HT1080 (cell line): ENCODE measurements around the gene CALHM5. TPM values are rescaled to one million over a fixed set of nuclear protein-coding genes. Genes with fewer than 3 reads are reported as not detected.
A peak's percentile ranks its signal among the peaks of the same experiment; 100 is the strongest.

ENCODE experiments used
- DNase-seq: peaks from one replicate; pipeline ENCODE4 v3.0.0-alpha.2; 2015; ENCODE audit warnings: low read depth
- total RNA-seq: library from RNA; depleted of rRNA; stranded (reverse); fragments of >200 nt; shearing (Covaris generic); gene quantifications from 2 replicates; pipeline ENCODE4 v1.2.3, GENCODE V29; 2014

Gene CALHM5
- total RNA-seq, 1 experiment from 2014 or later, result 1.3 TPM

DNA sequence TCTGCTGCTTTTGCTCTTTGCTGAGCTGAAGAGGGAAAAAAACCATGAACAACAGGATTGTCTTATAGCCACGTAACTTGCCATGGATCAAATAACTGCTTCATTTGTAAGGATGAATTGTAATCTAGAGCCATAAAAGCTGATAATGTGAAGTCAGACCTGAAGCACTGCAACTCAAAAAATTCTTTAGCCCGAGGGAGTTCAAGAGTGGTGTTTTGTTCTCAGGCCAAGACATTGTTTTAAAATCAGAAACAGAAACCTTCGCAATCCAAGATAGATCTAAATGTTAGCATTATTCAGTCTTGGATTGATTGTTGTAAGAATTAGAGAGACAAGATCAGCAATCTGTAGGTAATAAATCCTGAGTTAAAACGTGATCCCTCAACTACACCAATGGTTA, 34.2 kb downstream of the CALHM5 start, which contains the start of gene TRAPPC3L:
TSS of gene TRAPPC3L (minus strand) at position 34 of the 400 bp plus-strand sequence. CDS start 170 bp downstream, outside the sequence.
- DNase-seq, result no peak

DNA sequence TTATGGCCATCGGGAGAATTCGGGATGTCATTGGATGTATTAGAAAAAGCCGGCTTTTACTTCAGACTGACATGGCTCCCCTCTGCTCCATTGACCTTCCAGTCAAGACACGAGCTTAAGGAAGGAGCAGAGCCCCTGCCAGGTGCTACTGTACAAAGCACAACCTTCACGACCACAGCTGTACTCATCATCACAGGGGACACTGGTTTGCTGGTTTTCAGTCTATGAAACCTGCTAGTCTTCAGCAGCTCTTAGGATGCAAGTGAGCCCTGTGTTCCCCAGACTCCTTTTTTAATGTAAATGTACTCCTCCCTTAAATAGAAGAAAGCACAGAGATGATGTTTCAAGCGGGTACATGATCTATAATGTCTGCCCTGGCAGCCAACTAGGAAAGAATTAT, 35.9 kb downstream of the CALHM5 start:
- no peak for DNase-seq

DNA sequence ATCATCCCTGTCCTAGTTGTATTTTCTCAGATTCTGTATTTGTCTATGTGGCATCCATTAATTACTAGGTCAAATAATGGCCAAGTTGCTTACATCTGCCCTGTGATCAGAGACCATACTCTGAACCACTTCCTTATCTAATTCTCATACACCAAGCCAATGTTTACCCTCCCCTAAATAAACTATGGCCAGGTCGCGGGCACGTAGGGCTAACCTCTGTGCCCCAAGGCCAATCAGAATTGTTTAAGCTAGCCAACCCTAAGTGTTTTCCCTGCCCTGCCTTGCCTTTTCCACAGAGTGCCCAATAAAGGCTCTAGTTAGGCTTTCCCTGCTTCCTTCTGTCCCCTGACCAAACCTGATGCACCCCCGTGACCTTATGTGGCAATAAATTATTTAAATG, 39.4 kb downstream of the CALHM5 start:
- no peak for DNase-seq

DNA sequence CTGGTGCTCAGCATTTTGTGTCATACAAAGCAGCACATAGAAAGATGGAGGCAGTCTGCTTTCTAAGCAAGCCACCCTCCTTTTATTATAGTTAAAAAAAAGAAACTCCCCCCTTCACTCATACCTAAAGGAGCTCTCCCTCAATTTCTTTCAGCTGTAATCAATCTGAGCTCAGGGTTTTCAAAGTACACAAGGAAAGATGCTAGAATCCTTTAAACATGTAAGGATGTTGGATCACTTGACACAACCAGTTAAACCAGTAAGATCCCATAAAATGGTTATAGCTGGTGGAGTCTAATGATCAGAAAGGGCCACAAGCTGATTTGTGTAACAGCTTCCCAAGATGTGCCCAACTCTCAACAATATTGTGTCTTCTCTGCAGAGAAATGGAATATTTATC, 42.0 kb downstream of the CALHM5 start, which contains the start of gene CALHM4:
TSS of gene CALHM4 (plus strand) at position 301 of the 400 bp plus-strand sequence. CDS start at position 344, 43 bp downstream.
- DNase-seq, result no peak

DNA sequence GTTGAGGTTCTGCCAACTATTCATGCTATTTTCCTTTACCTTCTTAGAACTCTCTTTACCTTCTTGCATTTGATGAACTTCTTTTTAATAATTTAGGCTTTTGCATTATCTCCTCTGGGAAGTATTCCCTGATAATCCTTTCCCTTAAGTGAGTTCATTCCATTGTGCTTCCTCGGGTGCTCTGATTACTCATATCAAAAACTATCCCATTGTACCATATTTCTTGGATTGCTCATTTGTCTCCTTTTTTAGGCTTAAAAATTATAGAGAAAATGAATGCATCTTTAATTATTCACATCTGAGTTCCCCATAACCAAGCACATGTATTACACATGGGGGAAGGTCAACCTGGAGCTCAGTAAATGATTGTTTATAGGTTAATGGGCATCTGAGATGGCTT, 44.6 kb downstream of the CALHM5 start:
- peak; percentile 72 for DNase-seq

DNA sequence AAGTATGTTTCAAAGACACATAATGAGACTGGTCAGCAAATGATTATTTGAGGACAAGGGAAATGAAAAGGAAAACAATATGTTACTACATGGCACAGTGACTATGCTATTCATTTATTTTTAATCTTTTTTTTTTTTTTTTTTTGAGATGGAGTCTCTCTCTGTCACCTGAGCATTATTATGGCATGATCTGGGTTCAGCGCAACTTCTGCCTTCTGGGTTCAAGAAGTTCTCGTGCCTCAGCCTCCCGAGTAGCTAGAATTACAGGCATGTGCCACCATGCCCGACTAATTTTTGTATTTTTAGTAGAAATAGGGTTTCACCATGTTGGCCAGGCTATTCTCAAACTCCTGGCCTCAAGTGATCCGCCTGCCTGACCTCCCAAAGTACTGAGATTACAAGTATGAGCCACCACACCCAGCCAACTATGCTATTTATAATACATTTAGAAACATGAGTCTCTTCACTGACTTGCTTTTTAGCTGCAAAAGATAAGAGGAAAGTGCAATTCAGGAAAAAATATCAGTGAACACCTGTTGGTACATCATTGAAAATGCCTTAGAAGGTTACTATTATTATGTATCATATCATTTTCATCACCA, 45.5 kb downstream of the CALHM5 start:
- no peak for DNase-seq

DNA sequence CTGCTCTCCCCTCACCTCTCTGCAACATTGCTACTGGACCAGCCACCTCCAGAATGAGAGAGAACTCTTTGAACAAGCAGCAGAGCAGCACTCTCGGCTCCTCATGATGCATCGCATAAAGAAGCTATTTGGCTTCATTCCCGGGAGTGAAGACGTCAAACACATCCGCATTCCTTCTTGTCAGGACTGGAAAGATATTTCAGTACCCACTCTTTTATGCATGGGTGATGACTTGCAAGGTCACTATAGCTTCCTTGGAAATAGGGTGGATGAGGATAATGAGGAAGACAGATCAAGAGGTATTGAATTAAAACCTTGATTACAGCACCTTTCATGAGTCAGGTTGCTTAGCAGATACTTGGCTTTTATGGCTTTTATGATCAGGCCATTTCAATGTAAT, 46.5 kb downstream of the CALHM5 start:
- peak; percentile 92 for DNase-seq

DNA sequence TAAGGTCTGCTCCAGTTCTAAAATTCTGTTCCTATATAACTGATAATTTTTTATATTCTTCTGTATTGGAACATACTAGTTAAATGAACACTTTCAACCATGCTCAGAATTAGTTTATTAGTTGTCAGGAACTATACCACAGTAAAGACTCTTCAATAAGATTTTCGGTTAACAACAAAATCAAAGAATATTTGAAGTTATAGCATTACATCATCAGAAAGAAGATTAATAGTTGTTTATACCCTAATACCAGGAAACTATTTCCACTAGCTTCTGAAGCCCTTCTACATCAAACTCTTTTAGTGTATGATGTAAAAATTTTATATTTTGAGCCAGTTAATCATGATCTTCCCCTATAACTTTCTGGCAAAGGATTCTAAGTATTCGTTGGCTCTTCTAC, 48.7 kb downstream of the CALHM5 start:
- no peak for DNase-seq

DNA sequence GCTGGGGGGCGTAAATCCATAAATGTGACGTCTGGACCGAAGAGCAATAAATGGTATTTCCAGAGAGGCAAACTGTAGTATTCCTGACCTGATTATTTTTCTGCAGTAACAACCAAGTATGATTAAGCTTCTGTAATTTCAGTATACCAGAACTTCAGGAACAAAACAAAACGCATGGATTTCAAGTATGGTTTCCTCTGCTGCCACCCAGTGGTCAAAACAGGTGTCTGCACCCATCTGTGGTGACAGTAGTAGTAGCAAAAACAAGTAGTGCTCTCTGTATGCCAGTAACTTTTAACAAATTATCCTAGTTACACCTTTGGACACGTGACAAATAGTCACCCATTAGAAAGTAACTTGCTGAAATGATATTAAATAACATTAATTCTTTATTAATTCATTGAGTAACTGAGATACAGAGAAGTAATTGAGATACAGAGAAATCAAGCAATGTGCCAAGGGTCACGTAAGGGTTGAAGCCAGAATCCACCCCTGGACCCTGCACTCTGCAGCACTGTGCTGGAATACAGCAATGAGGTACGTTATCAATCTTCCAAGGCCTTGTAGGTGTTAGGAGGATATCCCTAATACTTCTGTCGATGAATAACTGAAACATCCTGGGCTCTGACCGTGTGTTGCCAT, 50.1 kb downstream of the CALHM5 start:
- peak; percentile 71 for DNase-seq

DNA sequence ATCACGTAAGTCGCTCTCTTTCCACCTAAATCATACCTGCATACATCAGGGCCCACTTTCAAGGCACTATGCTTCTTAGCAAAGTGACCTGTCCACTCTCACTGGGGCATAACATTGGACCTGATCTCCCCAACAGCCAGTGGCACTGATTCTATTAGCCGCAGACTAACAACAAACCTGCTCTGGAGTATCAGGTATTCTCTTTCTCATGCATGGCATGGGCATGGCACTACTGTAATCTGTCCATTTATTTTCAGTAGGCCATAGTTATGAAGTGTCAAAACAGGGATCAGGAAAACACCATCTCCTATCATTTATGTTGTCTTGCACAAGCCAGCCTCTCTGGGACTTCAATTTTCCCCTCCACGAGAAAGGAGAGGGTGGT, 50.6 kb downstream of the CALHM5 start:
- no peak for DNase-seq

DNA sequence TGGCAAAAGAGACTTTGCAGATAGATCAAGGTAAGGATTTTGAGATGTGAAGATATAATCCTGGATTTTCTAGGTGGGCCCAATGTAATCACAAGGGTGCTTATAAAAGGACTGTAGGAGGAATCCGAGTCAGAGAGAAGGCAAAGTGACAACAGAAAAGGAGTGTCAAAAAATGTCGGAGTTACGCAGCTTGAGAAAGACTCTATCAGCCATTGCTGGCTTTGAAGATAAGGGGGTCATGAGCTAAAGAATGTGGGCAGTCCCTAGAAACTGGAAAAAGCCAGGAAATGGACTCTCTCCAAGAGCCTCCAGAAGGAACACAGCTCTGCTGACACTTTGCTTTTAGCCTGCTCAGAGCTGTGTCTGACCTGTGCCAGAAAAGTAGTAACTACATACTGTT, 51.2 kb downstream of the CALHM5 start:
- DNase-seq, result no peak

DNA sequence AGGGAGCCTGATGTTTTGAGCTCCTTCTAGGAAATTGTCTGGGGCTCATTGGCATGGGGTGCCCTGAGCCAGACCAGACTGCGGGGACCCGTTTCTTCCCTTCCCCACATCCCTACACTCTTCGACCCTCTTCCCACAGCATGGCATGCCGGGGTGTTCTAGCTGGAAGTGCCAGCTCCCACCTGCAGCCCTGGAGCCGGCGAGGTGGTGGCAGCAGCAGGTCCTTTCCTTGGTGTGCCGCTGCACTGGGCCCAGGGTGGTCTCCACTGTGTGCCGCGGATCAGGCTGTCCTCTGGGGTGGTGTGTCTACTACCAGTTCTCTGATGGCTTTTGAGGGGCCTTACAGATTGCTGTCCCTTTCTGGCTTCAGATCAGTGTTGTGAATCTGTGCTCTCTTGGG, 52.4 kb downstream of the CALHM5 start:
- DNase-seq, result no peak

DNA sequence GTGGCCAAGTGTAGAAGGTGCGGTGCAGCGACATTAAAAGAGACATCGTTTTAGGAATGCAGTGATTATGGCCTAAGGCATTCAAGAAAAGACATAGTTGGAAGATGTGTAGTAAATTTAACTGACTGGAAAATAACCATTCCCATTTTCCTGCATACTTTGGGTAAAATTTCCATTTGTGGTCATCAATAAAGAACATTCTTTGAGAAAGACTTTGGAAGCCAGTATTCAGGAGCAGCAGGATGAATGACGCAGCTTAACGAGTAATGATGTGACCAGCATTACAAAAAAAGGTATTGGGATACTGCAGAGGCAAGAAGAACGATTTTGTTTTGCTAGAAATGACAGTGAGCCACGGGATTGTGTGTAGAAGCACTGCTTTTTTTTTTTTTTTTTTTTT, 52.9 kb downstream of the CALHM5 start:
- no peak for DNase-seq

DNA sequence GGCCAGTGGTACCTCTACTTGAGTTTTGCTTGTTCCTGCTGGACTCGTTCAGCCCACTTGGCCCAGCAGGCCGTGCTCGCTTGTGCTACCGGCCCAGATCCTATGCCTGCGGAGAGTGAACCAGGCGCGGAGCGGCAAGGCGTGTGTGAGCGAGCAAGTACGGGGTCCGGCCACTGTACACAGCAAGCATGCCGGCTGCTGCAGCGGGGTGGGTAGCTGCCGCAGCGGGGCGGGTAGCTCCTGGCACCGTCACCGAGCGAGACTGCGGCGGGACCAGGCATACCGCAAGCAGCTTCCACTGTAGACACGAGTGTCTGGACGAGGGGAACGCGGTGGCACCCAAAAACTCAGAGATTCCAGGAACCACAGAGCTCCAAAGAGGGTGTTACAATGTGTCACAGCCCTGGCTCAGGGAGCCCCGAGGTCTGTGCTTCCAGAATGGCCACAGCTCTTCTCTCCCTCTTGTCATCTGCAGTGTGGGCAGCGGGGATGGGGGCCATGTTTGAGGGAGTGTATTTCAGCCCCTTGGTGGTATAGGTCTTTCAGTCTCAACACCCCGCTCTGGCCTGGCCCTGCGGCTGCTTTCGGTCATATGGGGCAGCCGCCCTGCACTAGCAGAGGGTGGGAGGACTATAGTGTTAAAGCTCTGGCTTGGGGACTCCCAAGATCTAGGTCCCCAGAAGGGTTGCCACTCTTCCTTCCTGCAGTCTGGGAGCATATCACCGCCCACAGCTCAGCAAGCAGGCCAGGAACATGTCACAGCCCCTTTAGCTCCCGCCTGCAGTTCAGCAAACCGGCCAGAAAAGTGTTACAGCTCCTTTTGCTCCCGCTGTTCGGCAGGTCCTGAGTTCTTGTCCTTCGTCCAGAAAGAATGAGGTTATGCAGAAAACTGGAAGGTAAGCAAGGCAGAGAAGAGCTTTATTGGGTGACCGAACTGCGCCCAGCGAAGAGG, 53.8 kb downstream of the CALHM5 start:
- no peak for DNase-seq

DNA sequence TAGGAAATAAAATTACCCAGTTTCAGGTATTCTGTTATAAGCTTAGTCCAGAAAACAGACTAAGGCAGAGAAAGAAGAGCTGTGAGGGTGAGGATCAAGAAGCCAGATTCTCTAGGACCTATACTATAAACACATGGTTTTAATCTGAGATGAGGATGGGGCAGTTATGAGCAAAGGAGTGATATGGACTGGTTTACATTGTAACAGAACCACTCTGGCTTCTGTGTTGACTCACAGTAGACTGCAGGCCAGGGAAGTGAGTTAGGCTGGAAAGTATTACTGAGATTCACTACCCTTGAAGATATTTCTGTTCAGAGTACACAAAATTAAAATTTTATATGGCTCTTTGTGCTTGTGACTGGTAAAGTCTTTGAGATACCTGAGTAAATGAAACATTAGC, 56.7 kb downstream of the CALHM5 start:
- no peak for DNase-seq

DNA sequence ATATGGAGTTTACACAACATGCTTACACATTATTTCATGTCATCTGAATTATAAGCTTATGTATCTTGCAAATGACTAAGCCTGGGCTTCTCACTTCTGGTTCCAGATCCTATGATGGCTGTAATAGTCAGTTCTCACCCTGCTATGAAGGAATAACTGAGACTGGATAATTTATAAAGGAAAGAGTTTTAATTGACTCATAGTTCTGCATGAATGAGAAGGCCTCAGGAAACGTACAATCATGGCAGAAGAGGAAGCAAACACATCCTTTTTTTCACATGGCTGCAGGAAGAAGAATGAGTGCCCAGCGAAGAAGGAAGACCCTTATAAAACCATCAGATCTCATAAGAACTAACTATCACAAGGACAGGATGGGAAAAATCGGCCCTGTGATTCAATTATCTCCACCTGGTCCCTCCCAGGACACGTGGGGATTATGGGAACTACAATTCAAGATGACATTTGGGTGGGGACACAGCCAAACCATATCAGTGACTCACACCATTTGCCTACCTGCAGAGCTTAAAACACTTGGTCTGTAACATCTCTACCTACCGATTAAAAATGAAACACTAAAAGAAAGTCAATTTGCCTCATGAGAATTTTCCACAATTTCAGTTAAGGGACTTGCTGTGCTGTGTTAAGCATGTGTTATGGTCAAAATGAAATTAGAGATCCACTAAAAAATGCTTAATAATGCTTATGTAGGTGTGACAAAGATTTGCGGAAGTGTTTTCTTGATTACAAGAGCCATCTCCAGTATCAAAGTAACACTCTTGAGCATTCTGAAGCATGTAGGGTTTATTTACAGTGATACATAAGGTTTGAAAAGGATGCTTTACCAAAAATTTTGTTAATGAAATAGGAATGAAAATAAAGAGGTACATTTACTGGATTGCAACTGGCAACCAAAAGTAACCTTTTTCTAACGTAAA, 57.6 kb downstream of the CALHM5 start:
- no peak for DNase-seq

DNA sequence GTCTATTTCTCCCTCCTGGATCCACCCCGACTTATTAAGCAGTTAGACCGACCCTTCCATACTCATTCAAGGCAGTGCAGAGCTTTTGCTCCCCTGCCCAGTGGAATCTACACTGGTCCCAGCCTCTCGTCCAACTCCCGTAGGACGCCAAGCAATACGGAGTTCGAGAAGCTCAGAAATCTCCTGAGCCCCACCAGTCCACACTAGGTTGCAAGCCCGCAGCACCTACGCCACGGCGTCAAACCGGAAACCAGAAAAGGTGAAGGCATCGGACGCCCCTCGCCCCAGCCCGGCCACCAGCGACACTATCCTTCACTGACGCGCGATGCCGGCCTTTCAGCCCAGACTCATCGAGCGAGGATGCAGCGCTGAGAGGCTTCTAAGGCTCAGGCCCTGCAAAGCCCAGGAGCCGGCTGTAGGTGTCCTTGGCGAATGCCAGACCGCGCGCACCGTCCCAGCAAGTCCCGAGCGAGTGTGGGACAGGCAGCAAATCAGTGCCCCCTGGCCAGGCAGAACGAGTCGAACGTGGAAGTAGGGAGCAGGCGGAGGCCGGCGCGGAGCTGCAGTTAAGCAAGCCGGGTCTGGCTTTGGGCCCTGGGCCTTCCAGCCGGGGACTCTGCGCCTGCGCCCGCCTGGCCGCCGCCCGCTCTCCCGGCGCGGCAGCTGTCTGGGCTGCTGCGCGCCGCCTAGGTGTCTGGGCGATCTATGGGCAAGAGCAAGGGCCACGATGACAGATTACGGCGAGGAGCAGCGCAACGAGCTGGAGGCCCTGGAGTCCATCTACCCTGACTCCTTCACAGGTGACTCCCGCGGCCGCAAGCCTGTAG, 59.6 kb downstream of the CALHM5 start, which contains the start of gene RWDD1:
TSS of gene RWDD1 (plus strand) at position 649 of the 827 bp plus-strand sequence. CDS start at position 728, 79 bp downstream.
- peak; percentile 99 for DNase-seq

DNA sequence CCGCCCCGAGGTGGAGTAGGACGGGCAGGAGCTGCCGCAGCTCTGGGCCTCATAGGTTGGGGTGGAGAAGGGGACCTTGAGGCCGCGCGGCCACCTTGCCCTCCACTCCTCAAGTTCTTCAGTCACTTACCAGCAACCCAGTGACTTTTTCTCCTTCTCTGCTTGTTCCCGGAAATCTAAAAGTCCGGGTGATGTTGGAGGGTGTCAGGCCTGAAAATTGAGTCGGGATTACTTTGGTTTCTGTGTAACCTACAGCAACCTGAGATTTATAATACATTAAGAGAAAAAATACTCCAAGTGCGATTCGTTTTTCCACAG, 60.2 kb downstream of the CALHM5 start:
- DNase-seq, result no peak

DNA sequence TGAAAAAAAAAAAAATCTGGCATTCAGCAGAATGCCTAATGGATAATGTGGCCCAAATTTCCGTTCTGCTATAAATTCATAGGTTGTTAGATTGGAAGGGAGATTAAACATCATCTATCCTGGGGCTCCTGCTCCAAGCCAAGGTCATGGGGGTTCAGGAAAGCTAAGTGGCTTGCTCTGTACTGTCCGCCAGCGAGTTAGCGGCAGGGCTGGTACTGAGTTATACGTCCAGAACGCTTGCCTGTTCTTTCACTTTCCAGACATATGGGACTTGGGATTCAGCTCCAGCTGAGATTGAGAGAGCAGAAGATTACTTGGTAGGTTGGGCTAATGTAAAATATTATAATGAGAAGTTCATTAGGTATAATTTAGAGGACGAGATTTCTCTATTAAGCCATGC, 60.7 kb downstream of the CALHM5 start:
- DNase-seq, result no peak
